ENCODE measurements around the gene UBR3. TPM values are rescaled to one million over a fixed set of nuclear protein-coding genes. Genes with fewer than 3 reads are reported as not detected.

The UBR3 gene
- total RNA-seq, 4 donors from 2014 or later = 87.4 to 101 (median 97.3) TPM

- 15 to 20% methylated on average over 4 of the region's 4 CpGs for WGBS, 2 donors
- TF ChIP-seq POLR2A (IDR thresholded peaks at IDR 0.05) (no peak), EP300 (IDR thresholded peaks at IDR 0.05) (no peak), CTCF (IDR thresholded peaks at IDR 0.05) (no peak)
Observed at GRCh38 chr2:169823996-169824372, 3.3 kb upstream of the UBR3 start.

DNA sequence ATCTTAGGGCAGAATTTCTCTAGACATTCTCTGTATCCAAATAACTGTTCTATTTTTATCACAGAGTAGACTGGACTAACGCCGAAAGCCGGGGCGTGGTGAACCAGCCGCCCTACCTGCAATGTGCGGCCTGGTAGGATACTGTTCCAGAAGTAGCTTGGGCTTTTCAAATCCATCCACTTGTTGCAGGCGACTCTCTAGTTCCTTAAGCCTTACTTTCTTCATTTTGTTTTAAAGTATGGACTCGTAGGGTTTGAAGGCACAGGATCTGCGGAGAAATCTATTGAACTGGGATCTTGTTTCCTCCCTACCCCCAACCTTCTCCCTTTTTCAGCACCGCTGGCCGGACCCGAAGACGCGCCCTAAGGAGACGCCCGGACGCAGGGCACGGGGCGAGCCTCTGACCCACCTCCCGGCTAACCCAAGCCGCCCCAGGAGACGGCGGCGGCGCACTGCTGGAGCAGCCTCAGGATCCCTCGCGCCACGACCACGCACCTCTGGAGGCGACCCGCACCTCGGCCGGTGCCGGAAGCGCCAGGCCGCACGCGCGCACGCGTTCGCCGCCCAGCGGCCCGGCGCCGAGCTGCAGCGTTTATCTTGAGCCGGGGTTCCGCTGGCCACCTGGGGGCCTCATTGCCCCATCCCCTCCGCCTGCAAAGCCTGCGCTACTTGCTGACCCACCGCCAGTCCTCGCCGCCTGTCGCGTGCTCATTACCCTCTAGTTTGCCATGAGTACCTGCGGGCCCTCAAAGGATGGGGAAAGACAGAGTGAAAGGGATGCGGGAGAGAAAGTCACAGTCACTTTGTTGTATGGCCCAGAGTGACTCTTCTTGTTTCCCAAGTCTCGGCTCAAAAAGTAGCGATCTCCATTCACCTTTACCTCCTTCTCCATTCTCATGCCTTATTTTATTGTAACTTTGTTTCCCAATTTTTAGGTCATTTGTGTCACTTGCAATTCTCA lies 2.6 kb upstream of the UBR3 start, which contains the start of gene METTL5:
METTL5 (minus strand) TSS at position 533 of the 961 bp plus-strand sequence; CDS start at position 225, 308 bp downstream.
- 2 to 3% methylated on average over 52 to 60 of the region's 61 CpGs for WGBS, 2 donors
- DNase-seq (ENCODE audit: low spot score in 2 of 2) = peak; percentile 59 to 68
- peak within 1 kb of the TSS; percentile 27 to 88 (median 82) for H3K27ac ChIP-seq

More at GRCh38 chr2:169823996-169824372, 3.3 kb upstream of the UBR3 start:
- Histone ChIP-seq H3K36me3 (peaks cover 0 to 20% (median 0%) of the 10 kb centered on the region in 3 donors), H3K27ac (peak overlapping the region; percentile 27 to 88 (median 82)), H3K4me1 (peaks cover 0 to 48% (median 22%) of the 10 kb centered on the region in 4 donors), H3K27me3 (no peaks in the 10 kb centered on the region), H3K4me3 (peak overlapping the region; percentile 58 to 92 (median 76)), H3K9me3 (no peaks in the 10 kb centered on the region)
- no peak for DNase-seq (ENCODE audit: low spot score in 2 of 2)

DNA sequence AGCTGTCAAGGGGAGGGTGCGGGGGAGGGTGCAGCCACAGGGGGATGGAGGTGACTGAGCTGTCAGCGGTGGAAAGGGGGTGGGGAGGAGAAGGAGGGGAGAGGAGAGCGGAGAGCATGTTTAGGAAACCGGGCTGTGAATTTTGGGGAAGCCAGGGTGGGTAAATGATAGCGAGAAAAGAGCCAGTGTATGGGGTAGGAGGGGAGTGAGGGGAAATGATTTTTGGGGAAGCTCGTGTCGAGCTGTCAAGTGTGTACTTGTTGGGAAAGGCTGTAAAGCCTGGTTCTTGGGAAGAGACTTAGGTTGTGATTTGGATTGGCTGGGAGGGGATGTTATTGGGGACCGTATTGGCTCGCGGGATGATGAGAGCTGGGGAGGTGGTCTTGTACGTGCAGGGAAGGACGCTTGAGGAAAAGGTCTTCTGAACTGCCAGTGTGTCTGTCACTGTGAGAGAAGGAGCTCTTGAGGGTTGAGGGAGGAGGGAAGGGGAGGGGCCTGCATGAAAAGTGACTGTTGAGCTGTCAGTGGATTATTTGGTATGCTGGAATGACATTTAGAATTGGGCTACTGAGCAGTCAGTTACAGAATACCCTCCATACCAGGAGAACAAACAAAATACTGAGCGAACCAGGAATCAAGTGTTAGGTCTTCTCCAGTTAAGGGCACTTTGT lies 1.0 kb downstream of the UBR3 start:
- TF ChIP-seq POLR2A (IDR thresholded peaks at IDR 0.05) (peak in 1 of 2 donors; percentile 32), CTCF (IDR thresholded peaks at IDR 0.05) (no peak), EP300 (IDR thresholded peaks at IDR 0.05) (peak in 1 of 2 donors; percentile 73)
- no peaks in the 10 kb centered on the region for H3K27me3 ChIP-seq
- H3K36me3 ChIP-seq = no peaks in the 10 kb centered on the region
- peak overlapping the region; percentile 75 to 95 (median 90) for H3K27ac ChIP-seq
- 1 to 2% methylated on average over 13 of the region's 13 CpGs for WGBS, 2 donors
- DNase-seq (ENCODE audit: low spot score in 2 of 2) = peak in 1 of 2 donors; percentile 33
- H3K4me1 ChIP-seq = peaks cover 0 to 59% (median 35%) of the 10 kb centered on the region in 4 donors
- H3K9me3 ChIP-seq = no peaks in the 10 kb centered on the region
- H3K4me3 ChIP-seq = peak overlapping the region; percentile 67 to 97 (median 88)

More for the DNA sequence above, 2.6 kb upstream of the UBR3 start, which contains the start of gene METTL5:
- Histone ChIP-seq H3K9me3 (no peaks in the 10 kb centered on the region), H3K4me3 (peak within 1 kb of the TSS; percentile 58 to 92 (median 76)), H3K4me1 (peaks cover 0 to 55% (median 26%) of the 10 kb centered on the region in 4 donors), H3K27me3 (no peaks in the 10 kb centered on the region), H3K36me3 (peaks cover 0 to 15% (median 0%) of the 10 kb centered on the region in 3 donors)
- TF ChIP-seq POLR2A (IDR thresholded peaks at IDR 0.05) (peak; percentile 49 to 54), EP300 (IDR thresholded peaks at IDR 0.05) (peak in 1 of 2 donors; percentile 63), CTCF (IDR thresholded peaks at IDR 0.05) (peak; percentile 92 to 99 (median 97))

- peaks cover 0 to 57% (median 23%) of the 10 kb centered on the region in 4 donors for H3K4me1 ChIP-seq
Observed at GRCh38 chr2:169834401-169834800, 7.1 kb downstream of the UBR3 start.

More at GRCh38 chr2:169834401-169834800, 7.1 kb downstream of the UBR3 start:
- Histone ChIP-seq H3K36me3 (no peaks in the 10 kb centered on the region), H3K9me3 (no peaks in the 10 kb centered on the region), H3K27ac (no peak overlapping the region), H3K4me3 (no peak overlapping the region), H3K27me3 (no peaks in the 10 kb centered on the region)
- no peak for TF ChIP-seq EP300 (IDR thresholded peaks at IDR 0.05)
- no peak for TF ChIP-seq CTCF (IDR thresholded peaks at IDR 0.05)
- no peak for TF ChIP-seq POLR2A (IDR thresholded peaks at IDR 0.05)
- 87 to 91% methylated on average over 1 of the region's 1 CpG for WGBS, 2 donors
- no peak for DNase-seq (ENCODE audit: low spot score in 2 of 2)
